RWPE1 (cell line): ENCODE data around the gene C17orf100.

Experiments
- CTCF ChIA-PET: fragments of 350-600 bp; sonication (Branson Sonifier 250); formaldehyde crosslinking; extraction: SDS; loops from one replicate; lab custom pipeline; 2021; lab: Yijun Ruan, JAX
- POLR2A ChIA-PET: fragments of 400-600 bp; formaldehyde crosslinking; extraction: SDS; loops from one replicate; lab custom pipeline; 2020; ENCODE audit warnings: antibody characterized with exemption; ENCODE audit not compliant: low non-redundant PET; lab: Yijun Ruan, JAX
- DNase-seq: peaks from one replicate; pipeline ENCODE4 v3.0.0; 2012; ENCODE audit warnings: low spot score
- H3K27ac ChIP-seq: fragments of 450-650 bp; 2 replicates; pipeline ENCODE4 v1.5.1; 2017
- TF ChIP-seq, protein P1 (sequence below): fragments of 450-650 bp; conservative IDR thresholded peaks from 2 replicates; pipeline ENCODE4 v1.5.1; 2017; ENCODE audit warnings: low read depth, mild to moderate bottlenecking

C17orf100 gene

DNA sequence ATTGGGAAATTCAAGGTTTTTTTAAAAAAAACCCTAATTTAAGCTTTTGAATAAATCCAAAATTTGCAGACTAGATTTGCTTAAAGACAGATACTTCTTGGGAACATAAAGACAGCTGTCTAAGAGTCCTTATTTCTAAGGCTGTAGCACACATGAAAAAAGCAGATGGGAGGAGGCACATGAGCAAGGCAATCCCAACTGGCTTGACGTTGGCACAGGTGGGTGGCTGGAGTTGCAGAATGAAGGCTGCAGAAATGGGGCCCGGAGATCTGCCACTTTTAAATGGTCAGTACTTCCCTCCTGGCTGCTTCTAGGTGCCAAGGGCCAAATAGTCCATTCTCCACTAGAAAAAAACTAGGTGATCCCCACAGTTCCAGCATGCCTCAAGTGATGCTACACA, 15.5 kb upstream of the C17orf100 start:
- ChIA-PET CTCF (no interaction called here), POLR2A (no interaction called here)
- H3K27ac ChIP-seq: peak overlapping the region; percentile 96
- DNase-seq: no peak
- TF ChIP-seq, protein P1, sequence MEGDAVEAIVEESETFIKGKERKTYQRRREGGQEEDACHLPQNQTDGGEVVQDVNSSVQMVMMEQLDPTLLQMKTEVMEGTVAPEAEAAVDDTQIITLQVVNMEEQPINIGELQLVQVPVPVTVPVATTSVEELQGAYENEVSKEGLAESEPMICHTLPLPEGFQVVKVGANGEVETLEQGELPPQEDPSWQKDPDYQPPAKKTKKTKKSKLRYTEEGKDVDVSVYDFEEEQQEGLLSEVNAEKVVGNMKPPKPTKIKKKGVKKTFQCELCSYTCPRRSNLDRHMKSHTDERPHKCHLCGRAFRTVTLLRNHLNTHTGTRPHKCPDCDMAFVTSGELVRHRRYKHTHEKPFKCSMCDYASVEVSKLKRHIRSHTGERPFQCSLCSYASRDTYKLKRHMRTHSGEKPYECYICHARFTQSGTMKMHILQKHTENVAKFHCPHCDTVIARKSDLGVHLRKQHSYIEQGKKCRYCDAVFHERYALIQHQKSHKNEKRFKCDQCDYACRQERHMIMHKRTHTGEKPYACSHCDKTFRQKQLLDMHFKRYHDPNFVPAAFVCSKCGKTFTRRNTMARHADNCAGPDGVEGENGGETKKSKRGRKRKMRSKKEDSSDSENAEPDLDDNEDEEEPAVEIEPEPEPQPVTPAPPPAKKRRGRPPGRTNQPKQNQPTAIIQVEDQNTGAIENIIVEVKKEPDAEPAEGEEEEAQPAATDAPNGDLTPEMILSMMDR: no peak

DNA sequence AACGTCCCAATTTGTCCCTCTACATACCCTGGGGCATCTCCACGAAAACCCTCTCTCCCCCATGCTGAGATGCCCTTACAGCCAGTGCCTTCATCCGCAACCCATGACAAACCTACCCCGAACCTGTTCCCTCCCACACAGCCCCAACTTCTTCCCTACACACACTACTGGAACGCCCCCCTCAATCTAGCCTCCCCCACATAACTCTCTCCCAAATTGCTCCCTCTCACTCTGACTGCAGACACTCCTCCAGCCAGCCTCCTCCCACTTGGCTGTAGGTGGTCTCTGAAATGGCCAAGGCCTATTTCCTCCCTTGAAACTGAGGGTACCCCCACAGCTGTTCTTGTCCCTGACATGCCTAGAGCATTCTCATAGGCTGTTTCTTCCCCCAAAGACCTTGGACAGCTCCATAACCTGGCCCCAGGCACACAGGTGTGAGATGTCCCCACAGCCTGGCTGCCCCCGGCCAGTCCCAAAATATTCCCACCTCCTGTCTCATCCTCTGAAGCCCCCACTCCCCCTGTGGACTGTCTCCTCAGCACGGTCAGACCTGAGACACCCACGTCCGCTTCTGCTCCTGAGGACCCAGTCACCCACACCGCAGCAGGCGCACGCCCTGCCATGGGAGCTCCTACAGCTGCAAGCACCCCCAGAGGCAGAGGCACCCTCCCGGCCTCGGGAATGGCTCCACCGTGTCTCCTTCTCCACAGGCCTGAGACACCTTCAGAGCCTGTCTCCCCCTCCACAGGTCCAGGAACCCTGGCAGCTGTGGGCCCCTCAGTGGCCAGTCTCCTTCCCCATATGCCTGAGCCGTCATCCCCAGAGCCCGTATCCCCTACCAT, 14.7 kb upstream of the C17orf100 start:
- TF ChIP-seq, protein P1: no peak
- H3K27ac ChIP-seq: peak overlapping the region; percentile 96
- DNase-seq: no peak
- ChIA-PET POLR2A (no interaction called here), CTCF (interaction anchor here (0.7 kb wide), 1 partner anchor 366 kb away, joined by 3 read pairs; no protein-coding TSS in a partner anchor)

DNA sequence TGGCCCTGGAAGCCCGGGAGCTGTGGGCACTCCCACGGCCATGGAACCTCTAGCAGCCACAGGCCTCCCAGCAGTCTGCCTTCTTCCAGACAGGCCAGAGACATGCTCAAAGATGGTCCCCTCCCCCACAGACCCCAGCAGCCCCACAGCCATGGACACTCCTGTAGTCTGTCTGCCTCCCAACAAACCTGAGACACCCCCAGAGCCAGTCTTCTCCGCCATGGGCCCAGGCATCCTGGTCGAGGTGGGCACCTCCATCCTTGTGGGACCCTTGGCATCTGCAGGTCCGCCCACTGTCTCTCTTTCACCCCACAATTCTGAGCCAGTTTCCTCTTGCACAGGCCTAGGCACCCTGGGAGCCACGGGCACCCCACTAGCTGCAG, 14.1 kb upstream of the C17orf100 start:
- ChIA-PET CTCF (interaction anchor here (0.7 kb wide), 2 partner anchors 11 to 365 kb away, joined by 3 read pairs; no protein-coding TSS in a partner anchor), POLR2A (no interaction called here)
- DNase-seq: no peak
- TF ChIP-seq, protein P1: no peak
- H3K27ac ChIP-seq: peak overlapping the region; percentile 96

DNA sequence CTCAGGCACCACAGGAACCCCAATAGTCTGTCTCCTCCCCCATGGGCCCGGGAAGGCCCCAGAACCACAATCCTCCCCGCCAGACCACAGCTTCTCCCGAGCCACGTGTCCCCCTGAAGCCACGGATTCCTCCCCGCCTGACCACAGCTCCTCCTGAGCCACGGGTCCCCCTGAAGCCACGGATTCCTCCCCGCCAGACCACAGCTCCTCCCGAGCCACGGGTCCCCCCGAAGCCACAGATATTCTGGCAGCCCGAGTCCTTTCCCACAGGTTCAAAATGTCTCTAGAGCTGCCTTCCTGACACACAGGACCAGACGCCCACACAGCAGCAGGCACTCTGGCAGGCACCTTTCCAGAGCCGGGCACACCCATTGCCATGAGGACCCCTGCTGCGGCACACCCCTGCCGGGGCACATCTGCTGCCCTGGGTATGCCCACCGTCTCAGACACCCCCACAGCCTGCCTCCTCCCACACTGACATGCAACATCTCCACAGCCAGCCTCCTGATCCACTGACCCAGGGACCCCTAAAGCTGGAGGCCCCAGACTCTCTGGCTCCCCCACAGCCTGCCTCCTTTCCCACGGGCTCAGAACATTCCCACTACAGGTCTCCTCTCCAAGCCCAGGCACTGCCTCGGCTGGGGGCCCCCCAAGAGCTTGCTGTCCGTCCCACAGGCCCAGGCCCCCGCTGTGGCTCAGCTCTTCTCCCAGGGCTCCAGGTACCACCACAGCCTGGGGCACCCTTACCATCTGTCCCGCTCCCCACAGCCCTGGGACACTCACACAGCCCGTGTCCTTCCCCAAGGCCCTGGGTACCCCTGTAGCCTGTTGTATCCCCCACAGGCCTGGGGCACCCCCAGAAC, 13.3 kb upstream of the C17orf100 start:
- TF ChIP-seq, protein P1: no peak
- H3K27ac ChIP-seq: peak overlapping the region; percentile 96
- ChIA-PET POLR2A (interaction anchor here (0.8 kb wide), 1 partner anchor 83 kb away, joined by 3 read pairs; no protein-coding TSS in a partner anchor), CTCF (interaction anchor here (0.7 kb wide), 1 partner anchor 10 kb away, joined by 3 read pairs; no protein-coding TSS in a partner anchor)
- DNase-seq: no peak

DNA sequence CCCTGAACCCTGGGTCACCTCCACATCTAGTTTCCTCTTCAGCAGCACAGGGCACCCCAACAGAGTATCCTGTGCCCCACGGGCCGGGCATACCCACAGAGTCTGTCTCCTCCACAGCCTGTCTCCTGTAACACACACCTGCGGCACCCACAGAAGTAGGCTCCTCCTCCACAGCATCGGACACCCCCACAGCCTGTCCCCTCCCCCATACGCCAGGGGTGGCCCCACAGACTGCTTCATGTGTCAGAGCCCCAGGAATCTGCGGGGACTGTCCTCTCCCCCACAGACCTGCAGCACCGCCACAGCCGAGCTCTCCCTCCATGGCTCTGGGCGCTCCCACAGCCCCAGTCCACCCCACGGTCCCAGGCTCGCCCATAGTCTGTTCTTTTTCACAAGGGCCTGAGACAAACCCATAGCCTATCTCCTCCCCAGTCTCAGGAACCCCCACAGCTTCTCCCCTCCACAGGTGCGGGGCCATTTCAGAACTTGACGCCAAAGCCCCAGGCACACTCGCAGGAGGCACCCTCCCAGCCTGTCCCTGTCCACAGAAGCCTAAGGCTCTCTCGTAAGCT, 12.5 kb upstream of the C17orf100 start:
- peak overlapping the region; percentile 96 for H3K27ac ChIP-seq
- no peak for DNase-seq
- ChIA-PET CTCF (interaction anchor here (0.5 kb wide), 1 partner anchor 142 kb away, joined by 4 read pairs; no protein-coding TSS in a partner anchor), POLR2A (no interaction called here)
- TF ChIP-seq, protein P1: no peak
